Coronary artery (tissue), 2 donors: ENCODE data around the gene POLE.

Experiments
- DNase-seq: peaks from one replicate; pipeline ENCODE4 v3.0.0-alpha.2; 2017; ENCODE audit warnings: low spot score
- H3K27ac ChIP-seq, 2 donors: fragments of 200-600 bp; sonication (generic); one replicate each; pipeline ENCODE4 v1.5.1; 2016 to 2019
- H3K4me3 ChIP-seq: fragments of 200-600 bp; sonication (generic); 2 replicates; pipeline ENCODE4 v1.5.1; 2016; ENCODE audit warnings: mild to moderate bottlenecking, moderate library complexity
- CTCF ChIP-seq: fragments of 200-600 bp; sonication (generic); IDR thresholded peaks from one replicate; pipeline ENCODE4 v1.5.1; 2019; ENCODE audit warnings: antibody characterized with exemption

POLE gene

DNA sequence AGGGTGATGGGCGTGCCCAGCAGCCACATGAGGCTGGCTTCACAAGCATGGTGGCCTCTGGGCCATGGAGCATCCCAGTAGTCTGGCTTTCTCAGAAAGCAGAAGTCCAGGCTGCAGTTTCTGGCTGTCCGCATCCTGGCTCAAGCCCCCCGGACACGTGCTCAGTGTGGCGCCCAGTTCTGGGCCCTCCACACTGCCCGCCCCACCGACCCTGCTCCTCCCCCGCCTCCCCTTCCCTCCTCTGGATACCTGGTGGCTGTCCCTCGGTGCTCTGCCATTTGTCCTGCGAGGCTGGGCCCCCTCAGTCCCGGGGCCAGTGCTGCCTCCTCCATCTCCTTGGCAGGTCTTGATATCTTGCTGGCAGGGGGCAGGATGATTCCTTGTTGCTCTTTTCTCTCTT lies 108.3 kb downstream of the POLE start:
- no peak for DNase-seq
- no peak for TF ChIP-seq CTCF
- no peak overlapping the region for H3K4me3 ChIP-seq
- H3K27ac ChIP-seq, result no peak overlapping the region

- no peak for TF ChIP-seq CTCF
- DNase-seq, result no peak
- no peak overlapping the region for H3K27ac ChIP-seq
- no peak overlapping the region for H3K4me3 ChIP-seq
Observed at GRCh38 chr12:132578118-132578517, 109.0 kb downstream of the POLE start.

DNA sequence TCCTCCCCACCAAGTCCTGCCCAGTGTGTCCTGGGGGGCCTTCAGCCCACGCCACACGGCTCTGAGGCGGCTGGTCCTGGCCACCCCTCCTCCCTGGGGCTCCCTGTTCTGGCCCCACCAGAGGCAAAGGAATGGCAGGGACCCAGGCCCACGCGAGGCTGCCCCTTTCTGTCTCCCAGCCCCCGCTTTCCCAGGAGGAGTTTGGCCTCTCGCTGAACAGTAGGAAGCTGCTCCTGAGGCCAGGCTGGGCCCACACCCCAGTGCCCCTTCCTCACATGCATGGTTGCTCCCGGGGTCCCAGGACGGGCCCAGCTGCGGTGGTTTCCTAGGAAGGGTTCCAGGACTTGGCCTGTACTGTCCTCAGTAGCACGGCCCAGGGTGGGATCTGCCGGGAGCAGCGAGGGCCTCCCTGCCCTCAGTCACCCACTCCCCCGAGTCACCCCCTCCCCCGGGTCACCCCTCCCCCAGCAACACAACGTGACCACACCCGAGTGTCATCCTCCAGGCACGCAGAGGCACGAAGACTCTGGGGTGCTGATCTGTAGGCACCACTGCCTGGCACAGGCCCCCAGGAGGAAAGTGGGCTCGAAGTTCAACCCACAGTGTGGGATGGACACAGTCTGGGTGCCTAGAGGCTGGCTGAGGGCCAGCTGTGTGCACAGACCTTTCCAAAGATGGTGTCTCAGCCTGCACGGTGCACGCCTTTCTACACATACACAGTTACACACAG lies 109.8 kb downstream of the POLE start:
- H3K4me3 ChIP-seq, result no peak overlapping the region
- DNase-seq, result no peak
- H3K27ac ChIP-seq, result no peak overlapping the region
- no peak for TF ChIP-seq CTCF

DNA sequence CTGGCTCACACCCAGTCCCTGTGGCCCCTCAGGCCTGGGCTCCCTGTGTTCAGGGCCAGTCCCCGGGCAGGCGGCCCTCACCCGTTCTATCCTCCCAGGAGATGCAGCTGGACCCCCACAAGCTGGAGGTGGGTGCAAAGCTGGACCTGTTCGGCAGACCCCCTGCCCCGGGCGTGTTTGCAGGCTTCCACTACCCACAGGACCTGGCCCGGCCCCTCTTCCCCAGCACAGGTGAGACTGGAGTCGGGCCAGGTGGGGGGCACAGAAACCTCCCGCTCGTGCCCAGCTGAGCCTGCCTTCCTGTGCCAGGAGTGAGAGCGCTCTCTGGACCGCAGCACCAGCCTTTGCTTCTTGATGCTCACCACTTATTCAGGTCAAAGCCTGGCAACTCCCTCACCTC lies 110.4 kb downstream of the POLE start:
- no peak for TF ChIP-seq CTCF
- H3K4me3 ChIP-seq, result no peak overlapping the region
- no peak overlapping the region for H3K27ac ChIP-seq
- no peak for DNase-seq

DNA sequence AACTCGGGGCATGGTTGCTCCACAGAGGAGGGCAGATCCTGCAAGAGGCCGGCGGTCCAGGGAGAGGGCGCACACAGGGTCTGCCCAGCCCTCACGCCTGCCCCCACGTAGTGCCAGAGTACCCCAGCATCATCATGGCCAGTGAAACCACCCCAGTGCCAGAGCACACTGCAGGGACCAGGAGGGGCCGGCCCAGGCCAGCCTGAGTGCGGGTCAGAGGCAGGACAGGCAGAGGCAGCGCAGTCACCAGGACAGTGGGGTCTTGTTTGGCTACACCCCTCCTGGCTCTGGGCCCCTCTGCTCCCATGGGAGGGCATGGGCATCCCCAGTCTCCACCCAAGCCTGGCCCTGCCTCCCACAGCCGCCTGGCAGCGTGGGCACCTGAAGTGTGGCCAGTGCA lies 111.5 kb downstream of the POLE start:
- H3K27ac ChIP-seq, result no peak overlapping the region
- H3K4me3 ChIP-seq, result no peak overlapping the region
- no peak for DNase-seq
- no peak for TF ChIP-seq CTCF

DNA sequence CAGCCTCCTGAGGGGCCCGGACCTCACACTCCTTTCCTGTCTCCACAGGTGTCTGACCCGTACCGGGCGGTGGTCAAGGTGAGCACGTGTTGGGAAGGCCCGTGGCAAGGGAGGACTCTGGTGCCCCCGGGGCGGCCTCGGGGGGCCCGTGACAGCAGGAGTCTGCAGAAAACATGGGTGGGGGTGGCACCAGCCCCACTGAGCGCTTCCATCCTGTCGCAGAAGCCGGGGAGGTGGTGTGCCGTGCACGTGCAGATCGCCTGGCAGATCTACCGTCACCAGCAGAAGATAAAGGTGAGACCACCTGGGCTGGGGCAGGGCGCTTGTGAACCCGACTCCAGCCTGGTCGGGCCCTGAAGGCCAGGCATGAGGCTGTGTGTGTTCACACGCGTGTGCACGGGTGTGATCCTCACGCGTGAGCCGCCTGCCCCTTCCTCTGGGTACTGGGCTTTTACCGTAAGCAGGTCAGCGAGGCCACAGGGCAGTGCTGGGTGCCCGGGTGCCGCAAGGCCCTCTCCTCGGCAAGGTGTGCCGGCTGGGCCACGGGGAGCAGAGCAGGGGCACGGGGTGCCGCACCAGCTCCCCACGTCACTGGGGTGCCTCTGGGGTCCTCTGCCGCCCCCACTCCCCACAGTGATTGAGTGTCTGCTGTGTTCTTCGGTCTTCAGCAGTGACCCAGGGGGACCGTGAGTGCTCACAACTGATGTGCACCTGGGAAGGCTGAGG lies 112.7 kb downstream of the POLE start:
- Histone ChIP-seq H3K4me3 (no peak overlapping the region), H3K27ac (no peak overlapping the region)
- TF ChIP-seq CTCF, result no peak
- no peak for DNase-seq
